ELF-1 (cell line): ENCODE results near the gene UBL3.

ENCODE experiments used
- DNase-seq: peaks from one replicate; pipeline ENCODE4 v3.0.0-alpha.2; 2016; ENCODE audit warnings: low read depth, low spot score

Gene UBL3

DNA sequence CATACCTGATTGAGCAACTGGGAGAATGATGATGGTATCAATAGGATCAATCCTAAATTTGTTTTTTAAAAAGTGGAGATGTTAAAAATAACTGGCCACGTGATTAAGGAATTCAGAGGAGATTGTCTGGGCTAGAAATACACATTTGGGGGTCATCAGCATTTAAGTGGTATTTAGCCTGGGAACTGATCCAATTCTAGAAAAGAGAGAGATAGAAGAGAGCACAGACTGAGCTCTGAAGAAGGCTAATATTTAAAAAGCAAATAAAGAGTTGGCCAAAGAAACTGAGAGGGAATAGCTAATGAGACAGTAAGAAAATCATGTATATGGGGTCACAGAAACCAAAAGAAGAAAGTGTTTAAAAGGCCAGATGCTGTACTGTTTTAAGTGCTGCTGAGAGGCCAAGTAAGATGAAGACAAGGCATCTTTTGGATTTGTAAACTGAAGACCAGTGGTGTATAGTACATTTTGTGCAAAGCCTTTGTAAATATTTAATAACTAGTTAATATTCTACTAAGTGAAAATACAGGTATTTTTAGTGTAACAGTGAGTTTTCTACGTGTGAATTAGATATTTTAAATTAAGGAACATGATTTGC, 40.2 kb downstream of the UBL3 start:
- DNase-seq: no peak

DNA sequence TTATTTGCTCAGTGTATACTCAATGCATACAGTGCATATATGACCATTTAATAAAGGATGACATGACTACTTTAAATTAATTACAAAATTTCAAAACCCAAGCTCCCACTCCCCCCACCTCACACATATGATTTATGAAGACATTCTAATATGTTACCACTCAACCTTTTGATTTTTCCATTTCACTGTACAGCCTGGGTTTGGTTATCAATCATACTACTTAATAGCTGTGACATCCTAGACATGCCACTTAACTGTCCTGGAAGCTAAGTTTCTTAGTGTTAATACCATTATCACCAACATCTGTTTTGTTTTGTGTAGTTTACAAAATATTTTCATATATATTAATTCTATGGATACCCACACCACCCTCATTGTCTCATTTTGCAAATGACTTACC, 42.2 kb downstream of the UBL3 start:
- no peak for DNase-seq

DNA sequence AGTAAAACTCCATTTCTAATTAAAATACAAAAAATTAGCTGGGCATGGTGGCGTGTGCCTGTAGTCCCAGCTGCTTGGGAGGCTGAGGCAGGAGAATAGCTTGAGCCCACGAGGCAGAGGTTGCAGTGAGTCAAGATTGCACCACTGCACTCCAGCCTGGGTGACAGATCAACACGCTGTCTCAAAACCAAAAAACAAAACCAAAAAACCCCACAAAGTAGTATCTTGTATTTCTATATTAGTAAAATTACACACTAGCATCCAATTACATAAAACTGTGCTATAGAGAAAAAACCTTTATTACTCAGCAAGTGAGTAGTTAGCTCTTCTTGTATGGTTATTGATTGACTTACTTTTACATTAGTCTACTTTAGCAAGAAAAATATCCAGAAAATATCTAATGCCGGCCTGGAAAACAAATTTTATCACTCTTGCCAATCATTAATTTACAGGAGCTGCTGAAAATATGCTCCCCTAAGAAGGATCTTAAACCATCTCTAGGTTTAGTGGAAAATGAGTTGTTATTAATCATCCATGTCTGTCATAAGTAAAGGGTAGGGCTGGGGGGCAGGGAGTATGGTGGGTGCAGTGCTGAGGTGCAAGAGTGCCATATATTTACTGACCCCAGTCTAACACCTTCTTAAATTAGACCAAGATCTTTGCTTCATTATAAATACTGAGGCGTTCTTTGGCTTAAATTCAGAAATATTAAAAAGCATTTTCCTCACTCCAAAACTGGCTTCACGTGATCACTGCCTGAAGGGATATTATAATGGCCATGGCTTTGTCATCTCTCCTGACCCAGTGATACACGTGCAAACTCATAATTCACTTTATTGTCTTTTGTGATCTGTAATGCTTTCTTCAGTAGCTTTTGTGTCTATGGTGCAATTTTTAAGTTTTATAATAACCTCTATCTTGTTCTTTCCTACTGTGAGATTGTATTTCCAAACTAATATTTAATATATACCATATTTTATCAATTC, 44.1 kb downstream of the UBL3 start:
- DNase-seq: no peak

DNA sequence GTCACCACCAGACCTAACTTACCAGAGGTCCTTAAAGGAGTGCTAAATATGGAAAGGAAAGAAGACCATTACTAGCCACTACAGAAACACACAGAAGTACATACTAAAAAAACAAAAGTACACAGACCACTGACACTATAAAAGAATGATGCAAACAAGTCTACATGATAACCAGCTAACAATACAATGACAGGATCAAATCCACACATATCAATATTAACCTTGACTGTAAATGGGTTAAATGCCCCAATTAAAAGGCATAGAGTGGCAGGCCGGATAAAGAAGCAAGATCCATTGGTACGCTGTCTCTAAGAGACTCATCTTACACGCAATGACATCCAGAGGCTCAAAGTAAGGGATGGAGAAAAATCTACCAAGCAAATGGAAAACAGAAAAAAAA, 47.2 kb downstream of the UBL3 start:
- no peak for DNase-seq

DNA sequence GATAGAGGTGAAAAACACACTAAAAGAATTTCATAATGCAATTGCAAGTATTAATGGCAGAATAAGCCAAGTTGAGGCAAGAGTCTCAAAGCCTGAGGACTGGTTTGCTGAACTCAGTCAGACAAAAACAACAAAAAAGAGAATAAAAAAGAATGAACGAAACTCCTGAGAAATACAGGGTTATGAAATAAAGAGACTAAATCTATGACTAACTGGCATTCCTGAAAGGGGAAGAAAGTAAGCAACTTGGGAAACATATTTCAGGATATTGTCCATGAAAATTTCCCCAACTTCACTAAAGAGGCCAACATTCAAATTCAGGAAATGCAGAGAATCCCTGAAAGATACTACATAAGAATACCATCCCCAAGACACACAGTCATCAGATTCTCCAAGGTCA, 47.8 kb downstream of the UBL3 start:
- DNase-seq: no peak

DNA sequence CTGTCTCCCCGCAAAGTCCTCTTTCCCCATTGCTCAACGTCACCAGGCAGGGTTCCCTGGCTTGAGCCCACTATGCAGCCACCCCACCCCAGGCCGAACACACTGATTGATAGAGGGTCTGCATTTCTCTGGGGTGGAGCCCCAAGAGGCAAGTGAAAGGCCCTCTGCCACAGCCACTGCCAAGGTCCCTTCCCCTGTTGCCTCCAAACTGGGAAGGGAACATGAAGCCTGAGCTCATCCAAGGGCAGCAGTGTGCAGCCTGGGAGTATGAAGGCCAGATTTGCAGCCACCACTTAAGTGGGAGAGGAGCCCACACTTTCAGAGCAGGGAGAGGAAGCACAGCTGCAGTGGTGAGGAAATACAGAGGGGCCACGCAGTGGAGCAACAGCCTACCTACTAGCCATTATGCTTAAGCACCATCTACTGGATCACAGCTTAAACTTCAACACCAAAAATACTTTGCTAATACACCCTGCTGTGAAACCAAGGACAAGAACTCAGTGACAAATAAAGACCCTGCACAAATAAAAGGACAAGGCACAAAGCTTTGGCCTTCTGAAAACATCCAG, 48.6 kb downstream of the UBL3 start:
- DNase-seq: no peak

DNA sequence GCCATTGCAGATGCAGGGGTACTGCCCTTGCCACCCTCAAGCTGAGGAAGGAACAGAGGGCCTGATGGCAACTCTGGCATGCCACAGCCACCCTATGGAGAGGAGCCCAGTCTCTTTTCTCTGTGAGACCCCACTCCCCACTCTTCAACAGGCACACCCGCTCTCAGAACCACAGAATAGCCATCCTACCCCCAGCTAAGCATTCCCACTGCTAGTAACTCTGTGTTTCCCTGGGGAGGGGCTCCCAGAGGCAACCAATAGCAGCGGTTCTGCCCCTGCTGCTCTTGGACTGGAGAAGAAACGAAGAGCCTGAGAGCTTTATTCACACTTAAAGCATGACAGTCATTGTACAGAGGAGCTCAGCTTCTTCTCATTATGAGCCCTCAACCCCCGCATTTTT, 49.3 kb downstream of the UBL3 start:
- DNase-seq: peak; percentile 45

DNA sequence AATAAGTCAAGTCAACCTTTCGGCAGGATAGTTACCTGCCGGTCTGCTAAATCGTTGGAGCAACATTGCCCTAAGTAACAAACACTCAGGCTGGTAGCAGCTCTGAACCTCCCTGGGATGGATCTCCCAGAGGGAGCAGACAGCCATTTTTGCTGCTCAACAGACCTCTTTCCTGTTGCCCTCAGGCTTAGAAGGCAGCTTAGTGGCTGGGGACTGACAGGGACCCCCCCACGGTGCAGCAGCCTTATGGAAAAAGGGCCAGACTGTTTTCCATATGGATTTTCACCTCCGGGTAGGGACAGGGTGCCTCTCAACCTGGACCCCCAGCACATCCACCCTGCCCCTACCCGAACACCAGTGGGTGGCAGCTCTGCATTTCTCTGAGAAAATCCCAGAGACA, 49.7 kb downstream of the UBL3 start:
- peak; percentile 76 for DNase-seq

DNA sequence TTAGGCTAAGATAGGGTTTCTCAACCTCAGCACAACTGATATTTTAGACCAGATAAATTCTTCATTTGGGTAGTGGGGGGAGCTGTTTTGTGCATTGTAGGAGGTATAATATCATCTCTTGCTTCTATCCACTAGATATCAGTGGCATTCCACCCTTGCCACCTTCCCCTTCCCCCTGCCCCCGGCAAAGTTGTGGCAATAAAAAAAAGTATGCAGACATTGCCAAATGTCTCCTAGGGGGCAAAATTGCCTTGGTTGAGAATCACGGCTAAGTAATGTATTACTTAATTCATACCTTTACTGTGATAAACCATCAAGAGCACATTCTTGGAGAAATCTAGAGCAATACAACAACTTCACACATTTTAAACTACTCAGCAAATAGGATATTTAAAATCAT, 51.4 kb downstream of the UBL3 start:
- DNase-seq: no peak

DNA sequence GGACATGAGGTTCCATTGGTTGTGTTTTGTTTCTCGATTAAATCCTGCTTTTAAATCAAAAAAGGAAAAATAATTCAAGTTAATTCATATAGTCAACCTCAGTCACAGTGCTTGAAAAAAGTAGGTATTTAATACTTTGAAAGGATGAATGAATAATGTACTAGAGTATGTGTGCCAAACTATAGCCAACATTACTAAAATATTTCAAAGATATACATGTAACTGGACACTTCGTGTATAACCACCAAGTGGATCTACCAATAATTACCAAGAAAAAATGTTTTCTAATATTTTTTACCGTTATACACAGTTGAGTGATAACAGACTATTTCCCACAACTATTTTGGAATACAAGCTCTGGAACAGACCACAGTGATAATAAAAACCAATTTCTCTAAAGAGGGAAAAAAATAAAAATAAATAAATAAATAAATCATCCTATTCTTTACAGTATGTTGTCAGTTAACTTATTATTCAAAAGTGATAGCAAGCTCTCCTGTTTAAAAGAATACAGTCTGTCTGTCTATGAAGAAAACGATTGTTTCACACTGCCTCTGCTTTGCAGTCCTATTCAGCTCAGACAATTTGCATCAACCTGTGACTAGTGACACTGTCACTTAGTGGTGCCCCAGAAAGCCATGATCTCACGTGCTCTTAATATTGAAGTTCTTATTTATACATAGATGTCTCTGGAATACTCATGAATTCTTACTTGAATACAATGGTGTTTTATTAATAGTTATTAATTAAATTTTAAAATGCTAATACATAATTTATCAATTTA, 58.2 kb downstream of the UBL3 start:
- no peak for DNase-seq

DNA sequence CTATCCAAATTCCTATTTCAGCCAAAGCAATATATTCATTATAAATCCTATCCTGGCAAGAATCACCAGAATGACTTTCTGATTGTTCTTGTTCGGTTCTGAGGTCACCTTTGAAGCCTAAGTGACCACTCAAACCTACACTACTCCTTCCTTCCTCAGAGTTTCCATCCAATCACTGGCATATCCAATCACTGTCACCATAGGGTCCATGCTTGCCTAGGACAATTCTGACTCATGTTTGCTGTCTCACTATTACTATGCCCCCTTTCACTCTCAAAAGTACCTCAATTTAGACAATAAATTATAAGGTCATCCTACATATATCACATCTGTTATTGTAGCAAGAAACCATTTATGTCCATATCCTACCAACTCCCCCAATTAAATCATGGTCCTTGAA, 58.9 kb downstream of the UBL3 start:
- no peak for DNase-seq

DNA sequence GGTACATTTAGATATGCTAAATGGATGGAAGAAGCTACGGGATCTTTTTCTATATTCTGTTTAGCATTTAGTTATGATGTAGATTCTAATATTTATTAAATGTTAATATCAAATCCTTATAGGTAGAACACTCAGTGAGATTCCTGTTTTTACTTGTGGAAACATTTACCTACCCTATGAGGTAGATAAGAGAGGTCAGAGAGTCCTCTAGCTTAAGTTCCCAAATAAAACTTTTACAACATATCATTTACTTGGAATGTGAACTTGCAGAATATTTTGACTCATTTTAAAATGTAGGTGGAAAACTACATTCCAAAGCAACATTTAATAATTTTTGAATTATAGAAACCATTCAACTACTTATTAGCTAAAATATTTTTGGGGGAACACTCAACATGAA, 63.7 kb downstream of the UBL3 start:
- DNase-seq: no peak

DNA sequence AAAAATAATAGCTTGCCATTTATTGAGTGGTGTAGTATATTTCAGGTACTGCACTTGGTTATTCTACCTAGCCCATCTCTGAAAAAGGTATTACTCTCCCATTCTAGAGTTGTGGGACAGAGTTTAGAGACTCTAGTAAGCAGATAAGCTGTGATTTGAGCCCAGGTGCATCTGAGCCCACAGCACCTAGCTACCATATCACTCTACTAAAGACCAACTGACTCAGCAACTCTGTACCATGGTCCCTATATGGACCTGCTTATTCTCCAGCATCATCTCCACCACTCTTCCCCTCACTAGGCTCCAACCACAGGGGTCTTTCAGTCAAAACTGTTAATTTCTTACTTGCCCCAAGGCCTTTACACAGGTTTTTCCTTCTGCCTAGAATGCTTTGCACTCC, 64.4 kb downstream of the UBL3 start:
- DNase-seq: no peak

DNA sequence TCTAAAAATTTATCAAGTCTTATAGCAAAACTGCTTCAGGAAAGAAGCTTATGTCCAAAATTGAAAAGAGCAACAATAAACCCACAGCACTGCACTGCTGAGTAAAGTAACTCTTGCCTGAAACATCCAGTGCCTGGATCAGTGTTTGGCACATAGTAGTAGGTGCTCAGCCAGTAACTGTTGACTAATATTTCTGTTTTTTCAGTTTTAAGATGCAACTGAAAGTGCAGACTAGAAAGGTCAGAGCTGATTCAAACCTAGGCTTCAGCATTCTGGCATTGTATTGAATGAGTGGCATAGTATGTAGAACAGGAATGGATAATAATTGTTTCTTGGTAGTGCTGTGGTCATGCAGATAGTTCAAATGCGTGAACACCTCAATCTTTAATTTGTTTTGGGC, 67.6 kb downstream of the UBL3 start:
- DNase-seq: no peak

DNA sequence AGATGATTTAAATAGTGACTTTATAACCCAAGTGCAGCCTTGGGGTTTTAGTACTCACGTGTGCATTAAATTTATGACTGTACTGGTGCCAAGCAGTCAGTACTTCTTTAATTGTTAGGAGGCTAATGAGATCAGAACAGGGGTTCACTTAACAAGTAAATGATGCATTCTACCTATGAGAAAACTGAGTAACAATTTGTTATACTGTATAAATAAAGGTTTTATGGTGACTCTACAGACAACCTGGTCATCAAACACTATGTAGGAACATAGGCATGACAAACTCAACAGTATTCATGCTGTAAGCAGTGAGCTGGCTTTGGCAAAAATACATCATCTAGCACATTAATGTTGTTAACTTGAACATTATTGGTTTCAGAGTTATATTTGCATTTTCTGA, 75.6 kb downstream of the UBL3 start:
- DNase-seq: no peak

DNA sequence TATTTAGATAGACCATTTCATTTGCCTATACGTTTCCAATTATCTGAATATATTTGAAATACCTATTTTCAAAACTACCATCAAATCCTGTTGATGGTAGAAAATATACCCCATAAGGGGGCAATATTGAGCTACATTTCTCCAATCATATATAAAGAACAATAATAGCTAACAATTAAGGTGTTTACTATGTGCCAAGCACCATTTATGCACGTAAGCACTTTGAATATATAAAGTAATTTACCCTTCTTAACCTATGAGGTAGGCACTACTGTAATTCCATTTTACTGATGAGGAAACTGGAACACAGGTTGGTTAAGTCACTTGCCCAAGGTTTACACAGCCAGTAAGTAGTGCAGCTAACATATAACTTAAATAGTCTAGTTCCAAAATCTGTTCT, 79.2 kb downstream of the UBL3 start:
- DNase-seq: no peak

DNA sequence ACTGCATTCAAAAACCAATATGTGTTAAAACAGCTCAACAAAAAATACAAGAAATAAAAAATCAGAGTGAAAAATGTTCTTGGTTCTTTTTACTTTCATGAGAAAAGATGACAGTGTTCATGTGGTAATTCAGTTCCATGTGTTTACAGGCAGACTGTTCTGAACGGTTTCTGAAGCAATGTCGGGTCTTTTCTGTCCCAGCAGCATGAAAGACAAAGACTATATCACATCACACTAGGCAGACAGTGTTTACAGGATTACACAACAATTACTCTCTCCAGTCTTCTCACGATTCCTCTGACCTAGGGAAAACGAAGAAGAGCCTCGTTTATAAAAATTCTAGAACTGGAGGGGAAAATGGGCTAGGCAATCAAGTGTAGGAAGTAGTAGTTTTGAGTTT, 83.4 kb downstream of the UBL3 start:
- no peak for DNase-seq

DNA sequence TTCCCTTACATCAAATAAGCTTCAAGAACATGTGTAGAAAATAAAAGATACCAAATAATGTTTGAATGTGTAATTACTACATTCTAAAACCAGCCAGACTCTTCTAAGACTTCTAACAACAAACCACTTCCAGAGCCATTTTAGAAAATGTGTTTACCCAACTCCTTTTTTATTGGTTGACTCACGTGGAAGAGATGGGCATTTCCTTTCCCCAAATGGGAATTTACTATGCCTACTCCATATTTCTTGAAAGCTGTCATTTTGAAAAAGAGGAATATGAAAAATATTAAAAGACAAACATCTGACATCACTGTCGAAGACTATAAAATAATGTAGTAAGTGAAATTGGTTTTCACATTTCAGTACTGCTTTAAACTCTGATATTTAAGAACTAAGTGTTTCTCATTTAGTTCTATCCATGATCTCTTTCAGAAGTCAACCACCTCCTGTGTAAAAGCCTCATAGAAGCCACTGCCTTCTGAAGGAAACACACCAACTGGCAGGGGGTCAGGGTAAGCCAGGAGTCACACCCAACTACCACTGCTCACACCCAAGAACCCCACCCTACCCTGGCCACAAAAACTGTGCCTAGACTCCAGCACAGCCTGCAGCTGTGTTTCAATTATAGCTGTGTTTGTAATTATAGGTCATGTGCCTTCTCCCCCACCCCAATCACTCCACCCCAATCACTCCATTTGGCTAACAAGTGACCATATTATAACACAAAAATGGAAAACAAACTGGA, 86.8 kb downstream of the UBL3 start:
- DNase-seq: no peak

DNA sequence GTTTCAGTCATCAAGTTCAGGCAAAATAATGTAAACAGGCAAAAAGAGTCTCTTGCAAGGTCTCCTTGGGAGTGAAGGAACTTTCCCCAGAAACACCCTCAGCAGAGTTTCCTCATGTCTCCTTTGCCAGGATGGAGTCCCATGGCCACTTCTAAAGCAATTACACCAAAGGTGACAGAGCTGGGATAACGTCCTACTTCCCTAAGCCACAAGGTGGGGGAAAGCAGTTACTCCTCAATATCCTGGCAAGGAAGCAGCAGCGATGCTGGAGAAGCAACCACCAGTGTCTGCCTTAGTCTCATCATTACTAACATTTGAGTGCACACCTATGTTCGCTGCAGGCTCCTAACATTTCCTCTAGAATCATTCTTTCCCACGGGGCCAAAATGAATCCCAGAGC, 88.6 kb downstream of the UBL3 start:
- no peak for DNase-seq

DNA sequence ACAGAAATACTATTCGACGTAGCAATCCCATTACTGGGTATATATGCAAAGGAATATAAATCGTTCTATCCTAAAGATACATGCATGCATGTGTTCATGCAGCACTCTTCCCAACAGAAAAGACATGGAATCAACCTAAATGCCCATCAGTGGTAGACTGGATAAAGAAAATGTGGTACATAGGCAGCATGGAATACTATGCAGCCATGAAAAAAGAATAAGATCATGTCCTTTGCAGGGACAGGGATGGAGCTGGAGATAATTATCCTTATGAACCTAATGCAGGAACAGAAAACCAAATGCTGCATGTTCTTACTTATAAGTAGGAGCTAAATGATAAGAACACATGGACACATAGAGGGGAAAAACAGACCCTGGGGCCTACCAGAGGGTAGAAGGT, 89.3 kb downstream of the UBL3 start:
- no peak for DNase-seq

DNA sequence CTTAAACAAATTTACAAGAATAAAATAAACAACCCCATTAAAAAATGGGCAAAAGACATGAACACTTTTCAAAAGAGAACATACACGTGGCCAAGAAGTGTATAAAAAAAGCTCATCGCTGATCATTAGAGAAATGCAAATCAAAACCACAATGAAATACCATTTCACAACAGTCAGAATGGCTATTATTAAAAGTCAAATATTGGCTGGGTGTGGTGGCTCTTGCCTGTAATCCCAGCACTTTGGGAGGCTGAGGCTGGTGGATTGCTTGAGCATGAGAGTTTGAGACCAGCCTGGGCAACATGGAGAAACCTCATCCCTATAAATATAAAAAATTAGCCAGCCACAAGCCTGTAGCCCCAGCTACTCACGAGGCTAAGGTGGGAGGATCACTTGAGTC, 89.9 kb downstream of the UBL3 start:
- DNase-seq: no peak
